GM12872 (cell line): Measurements from ENCODE around the gene ZMYM2.

Experiments used
- TF ChIP-seq, protein P1 (sequence below): IDR thresholded peaks from 3 replicates; pipeline ENCODE4 v1.5.1; 2011; ENCODE audit warnings: low read depth, mild to moderate bottlenecking, low read length, moderate library complexity; ENCODE audit not compliant: insufficient read depth

The ZMYM2 gene

DNA sequence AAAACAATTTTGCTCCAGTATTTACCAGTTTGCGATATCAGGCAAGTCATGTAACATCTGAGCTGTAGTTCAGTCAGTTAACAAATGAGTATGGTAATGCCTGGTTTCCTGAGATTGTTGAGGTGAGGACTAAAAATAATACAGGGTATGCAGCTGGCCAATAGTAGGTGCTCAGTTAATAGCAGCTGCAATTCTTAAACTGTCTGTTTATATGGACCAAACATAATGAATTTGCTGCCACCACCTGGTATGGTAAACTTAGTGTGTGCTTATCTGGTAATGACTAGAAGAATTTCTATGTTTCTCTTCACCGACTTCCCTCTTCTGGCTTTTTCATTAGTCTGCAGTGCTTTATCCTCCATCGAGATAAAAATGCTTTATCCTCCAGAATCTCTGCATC lies 9.1 kb downstream of the ZMYM2 start:
- TF ChIP-seq, protein P1, sequence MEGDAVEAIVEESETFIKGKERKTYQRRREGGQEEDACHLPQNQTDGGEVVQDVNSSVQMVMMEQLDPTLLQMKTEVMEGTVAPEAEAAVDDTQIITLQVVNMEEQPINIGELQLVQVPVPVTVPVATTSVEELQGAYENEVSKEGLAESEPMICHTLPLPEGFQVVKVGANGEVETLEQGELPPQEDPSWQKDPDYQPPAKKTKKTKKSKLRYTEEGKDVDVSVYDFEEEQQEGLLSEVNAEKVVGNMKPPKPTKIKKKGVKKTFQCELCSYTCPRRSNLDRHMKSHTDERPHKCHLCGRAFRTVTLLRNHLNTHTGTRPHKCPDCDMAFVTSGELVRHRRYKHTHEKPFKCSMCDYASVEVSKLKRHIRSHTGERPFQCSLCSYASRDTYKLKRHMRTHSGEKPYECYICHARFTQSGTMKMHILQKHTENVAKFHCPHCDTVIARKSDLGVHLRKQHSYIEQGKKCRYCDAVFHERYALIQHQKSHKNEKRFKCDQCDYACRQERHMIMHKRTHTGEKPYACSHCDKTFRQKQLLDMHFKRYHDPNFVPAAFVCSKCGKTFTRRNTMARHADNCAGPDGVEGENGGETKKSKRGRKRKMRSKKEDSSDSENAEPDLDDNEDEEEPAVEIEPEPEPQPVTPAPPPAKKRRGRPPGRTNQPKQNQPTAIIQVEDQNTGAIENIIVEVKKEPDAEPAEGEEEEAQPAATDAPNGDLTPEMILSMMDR: no peak

DNA sequence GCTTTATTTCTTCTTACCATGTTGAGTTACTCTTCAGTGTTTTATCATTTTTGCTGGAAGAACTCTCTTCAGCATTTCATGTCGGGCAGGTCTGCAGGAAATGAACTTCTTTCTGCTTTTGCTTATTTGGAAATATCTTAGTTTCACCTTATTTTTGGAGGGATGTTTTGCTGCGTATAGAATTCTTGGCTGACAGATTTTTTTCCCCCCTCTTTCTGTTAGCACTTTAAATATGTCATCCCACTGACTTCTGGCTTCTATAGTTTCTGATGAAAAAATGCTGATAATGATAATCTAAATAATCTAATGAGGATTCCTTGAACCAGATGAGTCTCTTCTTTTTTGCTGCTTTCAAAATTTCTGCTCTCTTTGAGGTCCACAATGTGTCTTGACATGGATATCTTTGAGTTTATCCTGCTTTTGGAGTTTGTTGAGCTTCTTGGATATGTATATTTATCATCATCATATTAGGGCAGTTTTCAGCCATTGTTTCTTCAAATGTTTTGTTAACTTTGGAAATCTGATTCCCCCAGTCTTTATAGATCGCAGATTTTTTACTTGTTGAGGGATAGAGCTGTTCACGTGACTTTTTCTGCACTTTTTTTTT lies 20.4 kb downstream of the ZMYM2 start:
- TF ChIP-seq, protein P1: no peak

DNA sequence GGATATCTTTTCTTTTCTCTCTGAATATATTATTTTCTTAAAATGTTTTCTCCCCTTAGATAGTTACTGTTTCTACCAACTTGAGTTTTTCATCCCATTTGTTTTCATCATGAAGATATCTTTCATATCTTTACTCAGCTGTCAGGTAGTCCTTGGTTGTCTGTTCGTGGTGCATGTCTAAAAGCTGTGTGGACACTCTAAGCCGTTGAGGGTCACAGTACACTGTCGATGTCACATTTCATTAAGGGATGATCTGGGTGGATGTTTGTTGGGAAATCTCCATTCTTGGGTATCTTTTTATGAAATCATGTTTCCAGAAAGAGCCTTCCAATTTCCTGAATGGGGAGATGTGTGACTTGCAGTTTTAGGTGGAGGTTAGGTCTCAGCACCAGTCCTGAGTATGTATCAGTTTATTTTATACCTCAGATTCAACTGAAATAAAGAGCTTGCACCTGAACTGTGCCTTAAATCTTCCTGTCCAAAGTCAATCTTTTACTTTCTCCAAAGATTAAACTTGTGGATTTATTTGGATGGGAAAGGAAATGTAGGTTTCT lies 23.2 kb downstream of the ZMYM2 start:
- TF ChIP-seq, protein P1: no peak

DNA sequence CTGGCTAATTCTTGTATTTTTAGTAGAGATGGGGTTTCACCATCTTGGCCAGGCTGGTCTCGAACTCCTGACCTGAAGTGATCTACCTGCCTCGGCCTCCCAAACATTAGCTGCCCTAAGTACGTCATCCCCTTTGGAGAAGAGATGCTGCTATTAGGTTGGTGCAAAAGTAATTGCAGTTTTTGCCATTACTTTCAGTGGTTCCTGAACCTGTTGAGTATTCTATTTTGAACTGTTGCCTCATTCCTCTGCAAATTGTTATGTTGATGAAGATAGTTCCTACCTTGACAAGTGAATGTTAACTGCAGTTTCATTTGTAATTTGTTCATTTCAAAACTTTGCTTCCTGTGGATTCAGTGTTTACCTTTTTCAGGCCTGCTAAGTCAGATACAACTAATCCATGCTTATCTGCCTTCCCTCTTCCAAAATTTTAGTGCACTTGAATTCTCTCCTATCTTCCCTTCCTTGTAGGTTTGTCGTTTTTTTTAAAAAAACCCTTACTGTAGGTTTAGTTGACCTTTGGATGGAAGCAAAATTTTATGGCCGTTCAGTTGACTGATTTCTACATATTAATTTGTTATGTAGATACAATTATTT lies 24.0 kb downstream of the ZMYM2 start:
- TF ChIP-seq, protein P1: no peak

DNA sequence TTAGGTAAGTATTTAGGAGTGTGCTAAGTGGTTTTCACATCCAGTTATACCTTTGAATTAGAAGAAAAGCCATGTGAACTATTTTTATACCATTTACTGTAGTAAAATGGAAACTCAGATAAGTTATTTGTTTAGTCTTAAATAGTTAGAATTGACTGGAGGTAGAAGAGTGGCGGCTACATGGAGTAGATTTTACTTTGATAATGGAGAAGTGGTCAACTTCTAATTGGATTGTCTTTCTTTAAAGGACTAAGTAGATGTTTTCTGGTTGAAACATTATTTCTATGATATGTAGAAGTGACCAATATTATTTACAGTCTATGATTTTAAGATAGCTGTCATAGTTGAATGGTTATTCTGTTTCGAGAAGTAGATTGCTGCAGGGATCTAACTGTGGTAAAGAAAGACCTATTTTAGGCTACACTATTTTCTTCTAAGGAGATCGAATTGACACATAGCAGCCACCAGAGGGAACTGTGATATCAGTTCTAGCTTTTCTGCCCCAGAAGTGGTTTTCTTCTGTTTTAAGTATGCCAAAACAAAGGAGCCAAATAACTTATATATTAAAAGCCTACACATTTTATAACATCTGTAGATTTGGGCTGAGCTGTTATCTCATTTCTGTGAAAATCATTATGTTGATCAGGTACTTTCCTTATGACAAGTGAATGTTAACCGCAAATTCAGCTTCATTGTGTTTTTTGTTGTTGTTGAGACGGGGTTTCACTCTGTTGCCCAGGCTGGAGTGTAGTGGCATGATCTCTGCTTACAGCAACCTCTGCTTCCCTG lies 26.1 kb downstream of the ZMYM2 start:
- TF ChIP-seq, protein P1: peak; percentile 55; the same call in 1 of the 3 replicates

DNA sequence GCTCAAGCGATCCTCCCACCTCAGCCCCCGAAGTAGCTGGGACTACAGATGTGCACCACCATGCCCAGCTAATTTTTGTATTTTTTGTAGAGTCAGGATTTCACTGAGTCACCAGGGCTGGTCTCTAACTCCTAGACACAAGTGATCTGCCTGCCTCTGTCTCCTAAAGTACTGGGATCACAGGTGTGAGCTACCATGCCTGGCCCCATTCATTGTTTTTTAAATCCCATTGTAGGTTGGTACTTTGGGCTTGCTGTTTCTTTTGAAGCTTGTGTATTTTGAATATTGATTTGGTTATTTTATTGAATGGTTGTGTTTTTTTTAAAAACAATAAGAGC lies 26.7 kb downstream of the ZMYM2 start:
- TF ChIP-seq, protein P1: no peak

DNA sequence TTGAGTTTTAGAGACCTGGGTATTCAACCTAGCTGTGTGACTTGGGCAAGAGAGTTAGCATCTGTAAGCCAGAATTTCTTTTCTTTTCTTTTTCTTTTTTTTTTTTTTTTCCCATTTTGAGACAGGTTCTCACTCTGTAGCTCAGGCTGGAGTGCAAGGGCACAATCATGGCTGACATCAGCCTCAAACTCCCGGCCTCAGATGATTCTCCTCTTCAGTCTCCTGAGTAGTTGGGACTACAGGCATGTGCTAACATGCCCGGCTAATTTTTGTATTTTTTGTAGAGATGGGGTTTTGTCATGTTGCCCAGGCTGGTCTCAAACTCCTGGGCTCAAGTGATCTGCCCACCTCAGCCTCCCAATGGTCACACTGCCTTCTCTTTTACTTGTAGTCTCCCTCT lies 33.0 kb downstream of the ZMYM2 start:
- TF ChIP-seq, protein P1: no peak
